HUES48 (cell line): ENCODE measurements around the gene ANKRD27.
"Not testable (repeated sequence)": the region's sequence is repeated elsewhere in the genome, so short reads cannot be mapped to it uniquely, and the experiment has no call there.

ENCODE experiments used
- H3K27ac ChIP-seq: one replicate; pipeline ENCODE4 v1.7.0; 2013; ENCODE audit warnings: low read depth, low read length, inconsistent platforms
- H3K27me3 ChIP-seq: 2 replicates; pipeline ENCODE4 v1.6.1; 2013; ENCODE audit warnings: mild to moderate bottlenecking, low read length; ENCODE audit not compliant: control insufficient read depth, insufficient read depth
- H3K36me3 ChIP-seq: 2 replicates; pipeline ENCODE4 v1.6.1; 2013; ENCODE audit warnings: low read length; ENCODE audit not compliant: control insufficient read depth, insufficient read depth
- H3K4me1 ChIP-seq: 2 replicates; pipeline ENCODE4 v1.6.1; 2013; ENCODE audit warnings: mild to moderate bottlenecking, low read length; ENCODE audit not compliant: control insufficient read depth, insufficient read depth
- H3K4me3 ChIP-seq: 2 replicates; pipeline ENCODE4 v1.5.1; 2013; ENCODE audit warnings: mild to moderate bottlenecking, low read depth, low read length
- H3K9ac ChIP-seq: 2 replicates; pipeline ENCODE4 v1.6.1; 2013; ENCODE audit warnings: mild to moderate bottlenecking, low read depth, low read length, moderate library complexity
- H3K9me3 ChIP-seq: 2 replicates; pipeline ENCODE4 v1.6.1; 2013; ENCODE audit warnings: low read length; ENCODE audit not compliant: control insufficient read depth, insufficient read depth

The ANKRD27 gene

DNA sequence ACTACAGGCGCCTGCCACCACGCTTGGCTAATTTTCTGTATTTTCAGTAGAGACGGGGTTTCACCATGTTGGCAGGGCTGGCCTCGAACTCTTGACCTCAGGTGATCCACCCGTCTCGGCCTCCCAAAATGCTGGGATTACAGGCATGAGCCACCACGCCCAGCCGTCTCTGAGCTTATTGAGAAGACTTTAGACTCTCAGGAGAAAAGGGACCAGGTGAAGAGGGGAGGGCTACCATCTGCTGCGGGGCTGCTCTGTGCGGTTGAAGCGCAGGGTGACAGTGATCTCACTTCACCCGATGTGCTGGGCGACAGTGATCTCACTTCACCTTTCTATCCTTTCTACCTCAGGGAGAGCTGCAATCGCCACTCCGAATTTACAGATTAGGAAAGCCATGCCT, 68.7 kb downstream of the ANKRD27 start:
- H3K4me3 ChIP-seq = no peak overlapping the region
- H3K9me3 ChIP-seq = no peaks in the 10 kb centered on the region
- H3K9ac ChIP-seq = no peak overlapping the region
- H3K27ac ChIP-seq = no peak overlapping the region
- H3K4me1 ChIP-seq = no peaks in the 10 kb centered on the region
- H3K27me3 ChIP-seq = no peaks in the 10 kb centered on the region
- peaks cover 57% of the 10 kb centered on the region for H3K36me3 ChIP-seq

DNA sequence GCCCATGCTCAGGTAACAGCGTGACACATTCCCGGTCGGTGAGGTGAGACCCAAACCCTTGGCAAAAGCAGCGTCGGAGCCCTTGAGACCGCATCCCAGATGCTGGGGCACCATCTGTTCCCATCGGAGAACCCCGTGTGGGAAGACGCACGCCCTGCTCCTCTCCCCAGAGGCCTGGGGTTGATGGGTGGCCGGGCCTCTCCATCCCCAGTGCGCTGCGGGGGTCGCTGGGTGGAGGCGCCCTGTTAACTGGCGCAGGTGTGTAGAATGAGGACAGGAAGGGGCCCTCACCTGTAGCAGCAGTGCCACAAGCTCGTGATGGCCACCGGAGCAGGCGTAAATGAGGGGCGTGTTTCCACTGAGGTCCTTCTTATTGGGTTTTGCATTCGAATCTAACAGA, 69.4 kb downstream of the ANKRD27 start:
- Histone ChIP-seq H3K4me3 (no peak overlapping the region), H3K36me3 (peaks cover 59% of the 10 kb centered on the region), H3K9me3 (no peaks in the 10 kb centered on the region), H3K4me1 (no peaks in the 10 kb centered on the region), H3K27ac (no peak overlapping the region), H3K9ac (no peak overlapping the region), H3K27me3 (no peaks in the 10 kb centered on the region)

DNA sequence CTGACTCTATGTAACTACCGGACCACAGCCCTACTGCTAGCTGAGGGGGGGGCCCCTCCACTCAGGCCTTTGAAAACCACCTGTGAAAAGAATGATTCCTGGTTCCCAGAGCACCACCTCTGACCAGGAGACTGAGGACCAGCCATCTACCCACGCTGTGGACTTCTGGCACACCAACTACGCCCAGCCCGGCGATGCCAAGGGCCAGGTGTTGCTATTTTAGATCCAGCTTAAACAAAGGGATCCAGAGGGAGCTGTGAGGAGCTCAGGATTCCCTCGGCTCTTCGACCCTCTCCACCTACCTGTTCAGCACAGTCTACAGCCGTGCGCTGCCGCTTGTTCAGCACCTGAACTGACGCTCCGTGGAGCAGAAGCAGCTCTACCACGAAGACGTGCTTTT, 71.0 kb downstream of the ANKRD27 start:
- Histone ChIP-seq H3K27ac (no peak overlapping the region), H3K4me3 (no peak overlapping the region), H3K4me1 (no peaks in the 10 kb centered on the region), H3K9me3 (no peaks in the 10 kb centered on the region), H3K27me3 (no peaks in the 10 kb centered on the region), H3K36me3 (peaks cover 62% of the 10 kb centered on the region), H3K9ac (no peak overlapping the region)

DNA sequence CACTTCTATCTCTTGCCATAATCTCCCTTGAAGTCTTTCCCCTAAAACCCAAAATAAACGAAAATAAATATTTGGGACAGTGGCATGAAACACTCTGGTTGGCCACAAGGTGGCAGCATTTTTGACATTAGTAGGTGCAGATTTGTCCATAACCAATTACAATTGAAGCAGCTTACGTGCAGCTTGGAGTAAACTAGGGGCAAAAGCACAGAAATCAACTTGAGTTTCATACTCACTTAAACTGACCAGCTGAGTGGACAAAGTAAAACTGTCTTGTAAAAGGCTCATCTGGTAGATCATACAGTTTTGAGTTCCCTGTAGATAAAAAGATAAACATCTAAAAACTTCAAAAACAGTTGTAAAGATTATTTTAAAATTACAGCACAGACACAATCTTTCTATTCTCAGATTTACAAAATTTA, 75.2 kb downstream of the ANKRD27 start:
- Histone ChIP-seq H3K9ac (no peak overlapping the region), H3K9me3 (no peaks in the 10 kb centered on the region), H3K27me3 (no peaks in the 10 kb centered on the region), H3K36me3 (peaks cover 77% of the 10 kb centered on the region), H3K4me1 (no peaks in the 10 kb centered on the region), H3K4me3 (no peak overlapping the region), H3K27ac (no peak overlapping the region)

DNA sequence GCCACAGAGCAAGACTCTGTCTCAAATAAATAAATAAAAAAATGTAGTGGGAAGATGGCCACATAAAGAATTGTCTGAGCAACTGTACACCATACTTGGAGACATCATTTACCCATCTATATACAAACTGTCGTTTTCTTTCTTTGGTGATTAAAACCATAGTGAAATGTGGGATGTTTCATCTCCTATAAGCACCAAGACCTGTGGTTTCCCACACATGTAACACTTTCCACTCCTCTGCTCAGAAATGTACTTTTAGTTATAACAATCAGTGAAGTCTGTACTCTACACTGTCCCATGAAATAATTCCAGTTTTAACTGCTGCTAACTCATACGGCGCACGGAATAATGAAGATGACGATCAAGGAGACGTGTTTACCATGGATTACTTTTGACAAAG, 75.7 kb downstream of the ANKRD27 start:
- Histone ChIP-seq H3K27ac (no peak overlapping the region), H3K27me3 (no peaks in the 10 kb centered on the region), H3K9ac (no peak overlapping the region), H3K9me3 (0 out of 2 replicates have a peak, but pooled peaks cover 2% of the 10 kb centered on the region), H3K4me3 (no peak overlapping the region), H3K4me1 (no peaks in the 10 kb centered on the region), H3K36me3 (peaks cover 79% of the 10 kb centered on the region)

DNA sequence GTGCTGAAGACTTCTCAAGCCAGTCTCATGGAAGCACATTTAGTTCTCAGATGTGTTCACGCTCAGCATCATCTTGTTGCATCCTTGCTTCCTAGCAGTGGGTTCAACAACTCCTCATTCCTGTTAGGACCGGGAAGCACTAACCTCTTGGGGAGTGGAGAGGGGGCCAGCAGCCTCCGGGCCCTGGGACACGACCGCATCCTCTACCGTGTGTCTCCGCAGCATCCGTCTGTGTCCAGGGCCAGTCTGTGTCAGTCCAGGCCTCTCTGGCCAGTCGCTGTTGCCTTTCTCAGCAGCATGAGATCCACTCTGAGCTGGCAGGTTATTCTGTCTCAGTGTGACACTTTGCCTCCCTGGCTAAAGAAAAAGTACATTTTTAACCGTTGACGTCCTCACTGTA, 77.0 kb downstream of the ANKRD27 start:
- Histone ChIP-seq H3K9me3 (0 out of 2 replicates have a peak, but pooled peaks cover 4% of the 10 kb centered on the region), H3K4me1 (no peaks in the 10 kb centered on the region), H3K27me3 (no peaks in the 10 kb centered on the region), H3K36me3 (peaks cover 76% of the 10 kb centered on the region), H3K27ac (no peak overlapping the region), H3K9ac (no peak overlapping the region), H3K4me3 (no peak overlapping the region)

DNA sequence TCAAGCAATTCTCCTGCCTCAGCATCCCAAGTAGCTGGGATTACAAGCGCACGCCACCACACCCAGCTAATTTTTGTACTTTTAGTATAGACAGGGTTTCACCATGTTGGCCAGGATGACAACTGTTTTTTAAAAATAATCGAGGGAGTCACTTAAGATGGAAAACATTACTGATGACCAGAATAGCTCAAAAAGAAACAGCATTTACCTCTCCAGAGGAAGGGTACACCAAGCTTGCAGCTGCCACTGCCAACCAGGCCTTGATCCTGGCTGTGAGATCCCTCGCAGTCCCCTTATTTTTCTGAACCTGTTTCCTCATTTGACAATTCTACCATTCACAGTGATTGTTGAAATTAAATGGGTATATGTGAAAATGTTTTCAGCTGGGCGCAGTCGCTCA, 79.5 kb downstream of the ANKRD27 start:
- Histone ChIP-seq H3K4me1 (no peaks in the 10 kb centered on the region), H3K4me3 (no peak overlapping the region), H3K36me3 (peaks cover 64% of the 10 kb centered on the region), H3K27me3 (no peaks in the 10 kb centered on the region), H3K9ac (no peak overlapping the region), H3K9me3 (0 out of 2 replicates have a peak, but pooled peaks cover 4% of the 10 kb centered on the region), H3K27ac (no peak overlapping the region)

DNA sequence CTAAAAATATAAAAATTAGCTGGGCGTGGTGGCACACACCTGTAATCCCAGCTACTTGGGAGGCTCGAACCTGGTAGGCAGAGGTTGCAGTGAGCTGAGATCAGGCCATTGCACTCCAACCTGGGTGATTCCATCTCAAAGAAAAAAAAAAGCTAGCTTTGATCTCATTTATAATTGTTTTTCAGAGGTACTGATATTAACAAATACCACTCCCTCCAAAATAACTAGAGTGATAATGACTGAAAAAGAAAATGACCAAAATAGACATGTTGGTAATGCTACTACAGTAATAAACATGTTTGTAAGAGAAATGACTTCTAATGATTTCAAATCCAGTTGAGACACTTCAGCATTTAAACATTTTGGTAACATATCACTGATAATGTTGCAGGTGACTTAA, 81.0 kb downstream of the ANKRD27 start:
- H3K36me3 ChIP-seq = peaks cover 57% of the 10 kb centered on the region
- H3K4me3 ChIP-seq = no peak overlapping the region
- no peak overlapping the region for H3K9ac ChIP-seq
- 0 out of 2 replicates have a peak, but pooled peaks cover 4% of the 10 kb centered on the region for H3K9me3 ChIP-seq
- H3K4me1 ChIP-seq = no peaks in the 10 kb centered on the region
- H3K27me3 ChIP-seq = no peaks in the 10 kb centered on the region
- no peak overlapping the region for H3K27ac ChIP-seq

DNA sequence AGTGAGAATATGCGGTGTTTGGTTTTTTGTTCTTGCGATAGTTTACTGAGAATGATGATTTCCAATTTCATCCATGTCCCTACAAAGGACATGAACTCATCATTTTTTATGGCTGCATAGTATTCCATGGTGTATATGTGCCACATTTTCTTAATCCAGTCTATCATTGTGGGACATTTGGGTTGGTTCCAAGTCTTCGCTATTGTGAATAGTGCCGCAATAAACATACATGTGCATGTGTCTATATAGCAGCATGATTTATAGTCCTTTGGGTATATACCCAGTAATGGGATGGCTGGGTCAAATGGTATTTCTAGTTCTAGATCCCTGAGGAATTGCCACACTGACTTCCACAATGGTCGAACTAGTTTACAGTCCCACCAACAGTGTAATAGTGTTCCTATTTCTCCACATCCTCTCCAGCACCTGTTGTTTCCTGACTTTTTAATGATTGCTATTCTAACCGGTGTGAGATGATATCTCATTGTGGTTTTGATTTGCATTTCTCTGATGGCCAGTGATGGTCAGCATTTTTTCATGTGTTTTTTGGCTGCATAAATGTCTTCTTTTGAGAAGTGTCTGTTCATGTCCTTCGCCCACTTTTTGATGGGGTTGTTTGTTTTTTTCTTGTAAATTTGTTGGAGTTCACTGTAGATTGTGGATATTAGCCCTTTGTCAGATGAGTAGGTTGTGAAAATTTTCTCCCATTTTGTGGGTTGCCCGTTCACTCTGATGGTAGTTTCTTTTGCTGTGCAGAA, 87.1 kb downstream of the ANKRD27 start:
- H3K9ac ChIP-seq, H3K4me1 ChIP-seq, H3K27ac ChIP-seq, H3K9me3 ChIP-seq, H3K4me3 ChIP-seq, H3K27me3 ChIP-seq: not testable (repeated sequence)
- H3K36me3 ChIP-seq = peaks cover 45% of the 10 kb centered on the region

DNA sequence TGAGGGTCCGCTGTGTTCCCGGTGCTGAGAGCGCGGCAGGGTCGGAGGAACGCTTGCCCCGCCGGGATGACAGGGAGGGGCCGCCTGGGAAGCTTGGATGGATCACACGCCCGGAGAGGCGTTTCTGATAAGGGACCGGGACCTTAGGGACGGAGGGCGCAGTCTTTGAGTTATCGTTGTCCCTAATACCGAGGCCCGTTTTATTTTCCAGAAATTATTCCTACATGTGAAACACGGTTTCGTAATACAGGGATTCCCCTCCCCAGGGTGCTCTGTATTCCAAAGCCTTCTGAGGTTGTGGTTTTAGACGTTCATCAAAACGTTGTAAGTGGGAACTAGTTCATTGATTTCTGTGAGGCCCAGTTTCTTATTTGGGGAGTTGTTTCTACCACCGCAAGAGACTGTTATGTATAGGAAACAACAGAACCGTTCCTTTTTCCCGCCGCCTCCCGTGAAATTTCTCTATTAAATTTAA, 93.2 kb downstream of the ANKRD27 start:
- peak overlapping the region; percentile 94 for H3K4me3 ChIP-seq
- H3K27ac ChIP-seq = no peak overlapping the region
- no peaks in the 10 kb centered on the region for H3K9me3 ChIP-seq
- peak overlapping the region; percentile 91 for H3K9ac ChIP-seq
- H3K27me3 ChIP-seq = peaks cover 10% of the 10 kb centered on the region; the same call in 1 of the 2 replicates
- H3K4me1 ChIP-seq = peaks cover 5% of the 10 kb centered on the region
- H3K36me3 ChIP-seq = peaks cover 44% of the 10 kb centered on the region

DNA sequence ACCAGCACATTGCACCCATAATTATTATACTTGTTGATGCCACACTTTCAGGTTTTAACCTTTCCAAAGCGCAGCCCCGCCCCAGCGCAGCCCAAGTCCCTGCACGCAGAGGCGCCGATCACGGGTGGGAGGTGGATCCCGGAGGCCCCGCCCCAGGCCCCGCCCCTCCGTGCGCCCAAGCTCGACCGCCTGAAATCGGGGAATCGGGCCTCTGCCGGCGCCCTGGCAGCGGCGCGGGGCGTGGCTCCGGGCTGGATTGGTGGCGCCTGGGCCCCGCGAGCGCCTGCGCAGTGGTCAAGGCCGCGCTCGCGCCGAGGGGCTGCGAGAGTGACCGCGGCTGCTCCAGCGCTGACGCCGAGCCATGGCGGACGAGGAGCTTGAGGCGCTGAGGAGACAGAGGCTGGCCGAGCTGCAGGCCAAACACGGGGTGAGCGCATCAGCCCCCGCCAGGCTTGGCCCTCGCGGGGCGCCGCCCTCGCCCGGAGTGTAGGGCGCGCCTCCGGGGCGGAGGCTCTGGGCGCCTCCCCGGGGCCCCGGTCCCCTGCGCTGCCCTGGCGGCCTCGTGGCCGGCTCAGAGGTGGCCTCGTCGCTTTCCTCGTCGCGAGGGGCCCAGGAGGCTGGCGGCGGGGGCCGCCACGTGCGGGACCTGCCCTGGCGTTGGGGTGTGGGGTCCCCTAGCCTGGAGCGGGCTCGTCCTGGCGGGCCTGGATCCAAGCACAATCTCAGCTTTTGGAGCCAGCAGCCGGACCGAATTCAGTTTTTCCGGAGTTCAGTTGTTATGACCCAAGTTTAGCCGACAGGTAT, 93.9 kb downstream of the ANKRD27 start, which contains the start of gene PDCD5:
TSS of gene PDCD5 (plus strand) at position 290 of the 804 bp plus-strand sequence. CDS start at position 362, 72 bp downstream.
- Histone ChIP-seq H3K27me3 (peaks cover 10% of the 10 kb centered on the region; the same call in 1 of the 2 replicates), H3K27ac (peak within 1 kb of the TSS; percentile 42), H3K4me1 (peaks cover 5% of the 10 kb centered on the region), H3K9ac (peak within 1 kb of the TSS; percentile 91), H3K36me3 (peaks cover 37% of the 10 kb centered on the region), H3K4me3 (peak within 1 kb of the TSS; percentile 94), H3K9me3 (no peaks in the 10 kb centered on the region)
